IMR-90 (cell line): ENCODE data around the gene SLC39A11. TPM values are rescaled to one million over a fixed set of nuclear protein-coding genes. Genes with fewer than 3 reads are reported as not detected.

Experiments
- ATAC-seq: fragments of 200-7000 bp; cut with Tn5 transposase; 2 replicates; pipeline ENCODE4 v1.9.1; 2020; ENCODE audit warnings: low read depth, mild to moderate bottlenecking, moderate library complexity
- BruUV-seq: library from RNA; stranded (reverse); fragments of 400-500 nt; replicated peaks from 2 replicates; lab custom pipeline; 2021; lab: Mats Ljungman, UMichigan
- CTCF ChIA-PET: fragments of 300-600 bp; formaldehyde crosslinking; extraction: SDS; loops from one replicate; lab custom pipeline; 2021; ENCODE audit warnings: antibody characterized with exemption; lab: Yijun Ruan, JAX
- POLR2A ChIA-PET: fragments of 300-600 bp; sonication (Branson Sonifier 250); formaldehyde crosslinking; loops from one replicate; lab custom pipeline; 2022; ENCODE audit warnings: antibody characterized with exemption; ENCODE audit not compliant: unreplicated experiment; lab: Charles Lee
- DNase-seq: peaks from one replicate; pipeline ENCODE4 v3.0.0; 2013
- H2AFZ ChIP-seq: replicated peaks from 2 replicates; pipeline ENCODE3; 2013; ENCODE audit warnings: low read length, mild to moderate bottlenecking; ENCODE audit not compliant: poor library complexity
- H2AK5ac ChIP-seq: 2 replicates; pipeline ENCODE4 v1.6.1; 2013; ENCODE audit warnings: low read depth, low read length, inconsistent platforms
- H2AK9ac ChIP-seq: replicated peaks from 2 replicates; pipeline ENCODE3; 2013; ENCODE audit warnings: mild to moderate bottlenecking, low read depth, low read length, moderate library complexity; ENCODE audit not compliant: poor library complexity
- H2BK120ac ChIP-seq: 2 replicates; pipeline ENCODE4 v1.6.1; 2013; ENCODE audit warnings: low read depth, low read length, inconsistent platforms
- H2BK15ac ChIP-seq: 3 replicates; pipeline ENCODE4 v1.6.1; 2013; ENCODE audit warnings: low read depth, low read length, inconsistent platforms
- H2BK20ac ChIP-seq: 2 replicates; pipeline ENCODE4 v1.6.1; 2013; ENCODE audit warnings: low read depth, mild to moderate bottlenecking, inconsistent platforms, low read length, moderate library complexity
- H2BK5ac ChIP-seq: 2 replicates; pipeline ENCODE4 v1.6.1; 2013; ENCODE audit warnings: mild to moderate bottlenecking, low read depth, low read length, inconsistent platforms; ENCODE audit not compliant: poor library complexity, severe bottlenecking
- H3K14ac ChIP-seq: replicated peaks from 2 replicates; pipeline ENCODE4 v1.6.1; 2013; ENCODE audit warnings: low read depth, low read length, inconsistent platforms
- H3K18ac ChIP-seq: 2 replicates; pipeline ENCODE4 v1.6.1; 2013; ENCODE audit warnings: low read depth, low read length, control low read depth
- H3K23ac ChIP-seq: 2 replicates; pipeline ENCODE4 v1.6.1; 2013; ENCODE audit warnings: low read depth, low read length, inconsistent platforms
- H3K27ac ChIP-seq: 2 replicates; pipeline ENCODE4 v1.5.1; 2013; ENCODE audit warnings: mild to moderate bottlenecking, control low read depth, low read length; ENCODE audit not compliant: insufficient read depth
- H3K27me3 ChIP-seq: 2 replicates; pipeline ENCODE4 v1.6.1; 2013; ENCODE audit warnings: low read length; ENCODE audit not compliant: control insufficient read depth, insufficient read depth
- H3K36me3 ChIP-seq: 2 replicates; pipeline ENCODE4 v1.6.1; 2013; ENCODE audit warnings: low read length, mixed read lengths; ENCODE audit not compliant: control insufficient read depth, insufficient read depth
- H3K4ac ChIP-seq: 2 replicates; pipeline ENCODE4 v1.6.1; 2013; ENCODE audit warnings: low read depth, low read length, inconsistent platforms
- H3K4me1 ChIP-seq: 2 replicates; pipeline ENCODE4 v1.6.1; 2013; ENCODE audit warnings: low read length, mixed read lengths; ENCODE audit not compliant: control insufficient read depth, insufficient read depth
- H3K4me2 ChIP-seq: 2 replicates; pipeline ENCODE4 v1.6.1; 2013; ENCODE audit warnings: low read depth, mild to moderate bottlenecking, control low read depth, low read length, moderate library complexity
- H3K4me3 ChIP-seq: 2 replicates; pipeline ENCODE4 v1.5.1; 2013; ENCODE audit warnings: low read depth, mild to moderate bottlenecking, control low read depth, low read length, moderate library complexity; ENCODE audit not compliant: insufficient read depth
- H3K56ac ChIP-seq: 2 replicates; pipeline ENCODE4 v1.6.1; 2013; ENCODE audit warnings: low read length, inconsistent platforms; ENCODE audit not compliant: insufficient read depth; ENCODE audit errors: extremely low read depth
- H3K79me1 ChIP-seq, 2 experiments: 2 replicates each; pipeline ENCODE4 v1.6.1; 2013; ENCODE audit warnings: low read length in 2 of 2, inconsistent platforms in 1 of 2, low read depth in 1 of 2
- H3K9ac ChIP-seq: 2 replicates; pipeline ENCODE4 v1.6.1; 2013; ENCODE audit warnings: low read depth, low read length, control low read depth
- H3K9me1 ChIP-seq: 2 replicates; pipeline ENCODE4 v1.6.1; 2013; ENCODE audit warnings: low read length, inconsistent platforms; ENCODE audit not compliant: insufficient read depth
- H3K9me3 ChIP-seq: 2 replicates; pipeline ENCODE4 v1.6.1; 2013; ENCODE audit warnings: low read length; ENCODE audit not compliant: control insufficient read depth, insufficient read depth
- H4K20me1 ChIP-seq: 2 replicates; pipeline ENCODE4 v1.6.1; 2013; ENCODE audit warnings: low read length, inconsistent platforms; ENCODE audit not compliant: insufficient read depth
- H4K5ac ChIP-seq: 2 replicates; pipeline ENCODE4 v1.6.1; 2013; ENCODE audit warnings: mild to moderate bottlenecking, low read depth, low read length, control low read depth
- H4K8ac ChIP-seq, 2 experiments: 2 replicates each; pipeline ENCODE4 v1.6.1; 2013; ENCODE audit warnings: low read depth in 2 of 2, low read length in 2 of 2, control low read depth in 1 of 2, inconsistent platforms in 1 of 2
- H4K91ac ChIP-seq: 2 replicates; pipeline ENCODE4 v1.6.1; 2013; ENCODE audit warnings: low read depth, low read length, inconsistent platforms; ENCODE audit not compliant: insufficient read depth
- BHLHE40 ChIP-seq: fragments of 150-350 bp; IDR thresholded peaks from 2 replicates; pipeline ENCODE4 v1.6.1; 2016; ENCODE audit warnings: mild to moderate bottlenecking, low read depth, low read length
- CEBPB ChIP-seq: IDR thresholded peaks from 2 replicates; pipeline ENCODE4 v1.6.1; 2012; ENCODE audit warnings: low read depth, low read length, improper control_type of control experiment
- CHD1 ChIP-seq: IDR thresholded peaks from 2 replicates; pipeline ENCODE4 v1.6.1; 2012; ENCODE audit warnings: low read depth, low read length, improper control_type of control experiment
- ELK1 ChIP-seq: fragments of 150-350 bp; IDR thresholded peaks from 2 replicates; pipeline ENCODE4 v1.6.1; 2016; ENCODE audit warnings: low read depth, mild to moderate bottlenecking, low read length, moderate library complexity, borderline replicate concordance
- FOS ChIP-seq: fragments of 150-350 bp; IDR thresholded peaks from 2 replicates; pipeline ENCODE4 v1.6.1; 2016; ENCODE audit warnings: low read depth, low read length
- MAFK ChIP-seq: IDR thresholded peaks from 2 replicates; pipeline ENCODE4 v1.6.1; 2012; ENCODE audit warnings: low read depth, low read length, improper control_type of control experiment
- MAZ ChIP-seq: IDR thresholded peaks from 2 replicates; pipeline ENCODE4 v1.6.1; 2012; ENCODE audit warnings: low read depth, mild to moderate bottlenecking, low read length, improper control_type of control experiment, moderate library complexity, borderline replicate concordance
- MXI1 ChIP-seq: IDR thresholded peaks from 2 replicates; pipeline ENCODE4 v1.6.1; 2012; ENCODE audit warnings: low read depth, mild to moderate bottlenecking, low read length, moderate library complexity, borderline replicate concordance
- NFE2L2 ChIP-seq: fragments of 150-350 bp; IDR thresholded peaks from 2 replicates; pipeline ENCODE4 v1.6.1; 2016; ENCODE audit warnings: low read depth, mild to moderate bottlenecking, low read length
- POLR2A ChIP-seq: IDR thresholded peaks from 2 replicates; pipeline ENCODE4 v1.6.1; 2012; ENCODE audit warnings: mild to moderate bottlenecking, low read depth, low read length
- RAD21 ChIP-seq: IDR thresholded peaks from 2 replicates; pipeline ENCODE4 v1.6.1; 2012; ENCODE audit warnings: low read length, improper control_type of control experiment
- RCOR1 ChIP-seq: IDR thresholded peaks from 2 replicates; pipeline ENCODE4 v1.6.1; 2012; ENCODE audit warnings: mild to moderate bottlenecking, low read length, improper control_type of control experiment; ENCODE audit not compliant: insufficient replicate concordance
- RFX5 ChIP-seq: IDR thresholded peaks from 2 replicates; pipeline ENCODE4 v1.8.0; 2012; ENCODE audit warnings: low read depth, mild to moderate bottlenecking, low read length, moderate library complexity
- SMC3 ChIP-seq: fragments of 150-350 bp; IDR thresholded peaks from 2 replicates; pipeline ENCODE4 v1.6.1; 2016; ENCODE audit warnings: low read depth, mild to moderate bottlenecking, antibody characterized with exemption, low read length, moderate library complexity
- WGBS, 2 experiments: methylation state at CpG; one replicate each; pipeline versions ENCODE4 v1.1.5 to v1.1.7; 2013; ENCODE audit warnings: missing lambda C conversion rate in 2 of 2; ENCODE audit not compliant: insufficient read length in 1 of 2; ENCODE audit errors: extremely low coverage in 2 of 2; 5-methylcytosine and 5-hydroxymethylcytosine counted together
- dilution Hi-C: fragments of 300-500 bp; cut with HindIII; formaldehyde crosslinking; loops from one replicate; pipeline ENCODE4 v1.14.3; 2018; ENCODE audit warnings: low sequenced_read_pairs; ENCODE audit not compliant: unreplicated experiment
- in situ Hi-C: fragments of 300-500 bp; cut with MboI; formaldehyde crosslinking; loops from 3 replicates; pipeline ENCODE4 v1.14.3; 2019; ENCODE audit warnings: low sequenced_read_pairs, inconsistent platforms, mixed read lengths
- intact Hi-C: fragments of 100-400 bp; cut with micrococcal nuclease; formaldehyde crosslinking; loops from 2 replicates; pipeline ENCODE4 v1.10.0; 2022
- polyA plus RNA-seq, 3 experiments: library from polyadenylated mRNA; depleted of rRNA; stranded (reverse); fragments of >200 nt; gene quantifications; 2 replicates each; pipeline ENCODE4 v1.2.3, GENCODE V29; 2012; ENCODE audit warnings: low replicate concordance in 1 of 3
- total RNA-seq: library from RNA; depleted of rRNA; stranded (reverse); fragments of >200 nt; gene quantifications from 2 replicates; pipeline ENCODE4 v1.2.3, GENCODE V29; 2012
- TF ChIP-seq, protein P1 (sequence below): conservative IDR thresholded peaks from 2 replicates; pipeline ENCODE4 v1.5.1; 2012; ENCODE audit warnings: mild to moderate bottlenecking, low read depth, low read length, improper control_type of control experiment
- TF ChIP-seq, protein P2 (sequence below): fragments of 150-350 bp; IDR thresholded peaks from 2 replicates; pipeline ENCODE4 v1.6.1; 2017; ENCODE audit warnings: mild to moderate bottlenecking, antibody characterized with exemption, low read length, low read depth

SLC39A11 gene
- total and polyA plus RNA-seq, 2 of the 4 experiments (the other 2 are of a cell fraction), result 8.8 to 14.3 TPM

- no CpG with 5 or more reads among the region's 1 CpG for WGBS, 2 experiments
- no peak overlapping the region for H3K27ac ChIP-seq
- H2AFZ ChIP-seq, result no peak overlapping the region
- H2AK5ac ChIP-seq, result no peak overlapping the region
- no peak overlapping the region for H3K4ac ChIP-seq
- H3K4me2 ChIP-seq, result no peak overlapping the region
- no peaks in the 10 kb centered on the region for H3K27me3 ChIP-seq
- no peak overlapping the region for H2BK5ac ChIP-seq
- no peaks in the 10 kb centered on the region for H3K4me1 ChIP-seq
- no peaks in the 10 kb centered on the region for H4K20me1 ChIP-seq
- H3K23ac ChIP-seq, result no peak overlapping the region
- in situ Hi-C loops, result no loop called here
- ChIA-PET CTCF (no interaction called here), POLR2A (no interaction called here)
- no TSS peak for BruUV-seq
- no peak overlapping the region for H2BK120ac ChIP-seq
- H3K56ac ChIP-seq, result no peak overlapping the region
- ATAC-seq (no peak), DNase-seq (no peak)
- no peak overlapping the region for H2AK9ac ChIP-seq
- no peak overlapping the region for H3K18ac ChIP-seq
- dilution Hi-C loops, result no loop called here
- 0 out of 2 replicates have a peak, but pooled peaks cover 1% of the 10 kb centered on the region for H3K36me3 ChIP-seq
- no peak overlapping the region for H2BK15ac ChIP-seq
- H4K5ac ChIP-seq, result no peak overlapping the region
- no peaks in the 10 kb centered on the region for H3K79me1 ChIP-seq
- H3K9ac ChIP-seq, result no peak overlapping the region
- no peaks in the 10 kb centered on the region for H3K9me1 ChIP-seq
- no peak overlapping the region for H3K14ac ChIP-seq
- no peak overlapping the region for H3K4me3 ChIP-seq
- no peak for TF ChIP-seq RAD21
- TF ChIP-seq CEBPB, result no peak
- TF ChIP-seq CHD1, result no peak
- TF ChIP-seq MAFK, result no peak
- TF ChIP-seq, protein P1, sequence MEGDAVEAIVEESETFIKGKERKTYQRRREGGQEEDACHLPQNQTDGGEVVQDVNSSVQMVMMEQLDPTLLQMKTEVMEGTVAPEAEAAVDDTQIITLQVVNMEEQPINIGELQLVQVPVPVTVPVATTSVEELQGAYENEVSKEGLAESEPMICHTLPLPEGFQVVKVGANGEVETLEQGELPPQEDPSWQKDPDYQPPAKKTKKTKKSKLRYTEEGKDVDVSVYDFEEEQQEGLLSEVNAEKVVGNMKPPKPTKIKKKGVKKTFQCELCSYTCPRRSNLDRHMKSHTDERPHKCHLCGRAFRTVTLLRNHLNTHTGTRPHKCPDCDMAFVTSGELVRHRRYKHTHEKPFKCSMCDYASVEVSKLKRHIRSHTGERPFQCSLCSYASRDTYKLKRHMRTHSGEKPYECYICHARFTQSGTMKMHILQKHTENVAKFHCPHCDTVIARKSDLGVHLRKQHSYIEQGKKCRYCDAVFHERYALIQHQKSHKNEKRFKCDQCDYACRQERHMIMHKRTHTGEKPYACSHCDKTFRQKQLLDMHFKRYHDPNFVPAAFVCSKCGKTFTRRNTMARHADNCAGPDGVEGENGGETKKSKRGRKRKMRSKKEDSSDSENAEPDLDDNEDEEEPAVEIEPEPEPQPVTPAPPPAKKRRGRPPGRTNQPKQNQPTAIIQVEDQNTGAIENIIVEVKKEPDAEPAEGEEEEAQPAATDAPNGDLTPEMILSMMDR, result no peak
- TF ChIP-seq SMC3, result no peak
- no peak for TF ChIP-seq ELK1
- TF ChIP-seq MXI1, result no peak
- no peak for TF ChIP-seq FOS
- no peak for TF ChIP-seq RCOR1
- no peak for TF ChIP-seq NFE2L2
- TF ChIP-seq, protein P2, sequence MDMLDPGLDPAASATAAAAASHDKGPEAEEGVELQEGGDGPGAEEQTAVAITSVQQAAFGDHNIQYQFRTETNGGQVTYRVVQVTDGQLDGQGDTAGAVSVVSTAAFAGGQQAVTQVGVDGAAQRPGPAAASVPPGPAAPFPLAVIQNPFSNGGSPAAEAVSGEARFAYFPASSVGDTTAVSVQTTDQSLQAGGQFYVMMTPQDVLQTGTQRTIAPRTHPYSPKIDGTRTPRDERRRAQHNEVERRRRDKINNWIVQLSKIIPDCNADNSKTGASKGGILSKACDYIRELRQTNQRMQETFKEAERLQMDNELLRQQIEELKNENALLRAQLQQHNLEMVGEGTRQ, result no peak
- TF ChIP-seq POLR2A, result no peak
- no peak for TF ChIP-seq MAZ
- TF ChIP-seq BHLHE40, result no peak
- no peak for TF ChIP-seq RFX5
- H4K8ac ChIP-seq, result no peak overlapping the region
- H4K91ac ChIP-seq, result no peak overlapping the region
- intact Hi-C loops, result loop anchor here (10.0 kb wide), 1 partner anchor 63 kb away; no protein-coding TSS in a partner anchor
- H2BK20ac ChIP-seq, result no peak overlapping the region
- peaks cover 2% of the 10 kb centered on the region; the same call in 1 of the 2 replicates for H3K9me3 ChIP-seq
These were observed 255.2 kb downstream of the SLC39A11 start for GRCh38 chr17:72837335-72837734.
